GM12872 (cell line): ENCODE measurements around the gene SPEF1.
A peak's percentile ranks its signal among the peaks of the same experiment; 100 is the strongest.

Experiments
- TF ChIP-seq, protein P1 (sequence below): IDR thresholded peaks from 3 replicates; pipeline ENCODE4 v1.5.1; 2011; ENCODE audit warnings: low read depth, mild to moderate bottlenecking, low read length, moderate library complexity; ENCODE audit not compliant: insufficient read depth

SPEF1 gene

DNA sequence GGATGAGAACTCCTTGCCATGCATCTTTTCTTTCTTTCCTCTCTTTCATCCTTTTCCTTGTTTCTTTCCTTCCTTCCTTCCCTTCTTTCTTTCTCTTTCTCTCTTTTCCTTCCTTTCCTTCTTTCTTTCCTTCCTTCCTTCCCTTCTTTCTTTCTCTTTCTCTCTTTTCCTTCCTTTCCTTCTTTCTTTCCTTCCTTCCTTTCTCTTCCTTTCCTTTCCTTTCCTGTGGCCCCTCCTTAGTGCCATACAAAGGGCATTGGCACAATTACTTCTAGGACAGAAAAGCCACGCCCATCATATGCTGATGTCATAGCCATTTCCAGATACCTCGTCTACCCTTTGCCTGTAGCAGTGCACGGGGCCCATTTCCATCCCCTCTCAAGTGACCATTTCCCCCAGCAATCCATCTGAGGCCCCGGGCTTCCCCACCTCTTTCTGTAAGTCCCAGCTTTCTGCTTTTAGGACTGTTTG is 7.5 kb upstream of the SPEF1 start:
- TF ChIP-seq, protein P1, sequence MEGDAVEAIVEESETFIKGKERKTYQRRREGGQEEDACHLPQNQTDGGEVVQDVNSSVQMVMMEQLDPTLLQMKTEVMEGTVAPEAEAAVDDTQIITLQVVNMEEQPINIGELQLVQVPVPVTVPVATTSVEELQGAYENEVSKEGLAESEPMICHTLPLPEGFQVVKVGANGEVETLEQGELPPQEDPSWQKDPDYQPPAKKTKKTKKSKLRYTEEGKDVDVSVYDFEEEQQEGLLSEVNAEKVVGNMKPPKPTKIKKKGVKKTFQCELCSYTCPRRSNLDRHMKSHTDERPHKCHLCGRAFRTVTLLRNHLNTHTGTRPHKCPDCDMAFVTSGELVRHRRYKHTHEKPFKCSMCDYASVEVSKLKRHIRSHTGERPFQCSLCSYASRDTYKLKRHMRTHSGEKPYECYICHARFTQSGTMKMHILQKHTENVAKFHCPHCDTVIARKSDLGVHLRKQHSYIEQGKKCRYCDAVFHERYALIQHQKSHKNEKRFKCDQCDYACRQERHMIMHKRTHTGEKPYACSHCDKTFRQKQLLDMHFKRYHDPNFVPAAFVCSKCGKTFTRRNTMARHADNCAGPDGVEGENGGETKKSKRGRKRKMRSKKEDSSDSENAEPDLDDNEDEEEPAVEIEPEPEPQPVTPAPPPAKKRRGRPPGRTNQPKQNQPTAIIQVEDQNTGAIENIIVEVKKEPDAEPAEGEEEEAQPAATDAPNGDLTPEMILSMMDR = no peak

GRCh38 chr20:3787324-3788014 is 6.2 kb upstream of the SPEF1 start:
- TF ChIP-seq, protein P1 = no peak

GRCh38 chr20:3786665-3787323 is 5.5 kb upstream of the SPEF1 start, which contains the start of gene CENPB:
Gene CENPB, minus strand, starts transcription at chr20:3786740. Its CDS starts 257 bp downstream, at chr20:3786483.
- TF ChIP-seq, protein P1 = peak; percentile 74

- TF ChIP-seq, protein P1 = no peak
These were observed 4.9 kb upstream of the SPEF1 start for GRCh38 chr20:3786126-3786484.

DNA sequence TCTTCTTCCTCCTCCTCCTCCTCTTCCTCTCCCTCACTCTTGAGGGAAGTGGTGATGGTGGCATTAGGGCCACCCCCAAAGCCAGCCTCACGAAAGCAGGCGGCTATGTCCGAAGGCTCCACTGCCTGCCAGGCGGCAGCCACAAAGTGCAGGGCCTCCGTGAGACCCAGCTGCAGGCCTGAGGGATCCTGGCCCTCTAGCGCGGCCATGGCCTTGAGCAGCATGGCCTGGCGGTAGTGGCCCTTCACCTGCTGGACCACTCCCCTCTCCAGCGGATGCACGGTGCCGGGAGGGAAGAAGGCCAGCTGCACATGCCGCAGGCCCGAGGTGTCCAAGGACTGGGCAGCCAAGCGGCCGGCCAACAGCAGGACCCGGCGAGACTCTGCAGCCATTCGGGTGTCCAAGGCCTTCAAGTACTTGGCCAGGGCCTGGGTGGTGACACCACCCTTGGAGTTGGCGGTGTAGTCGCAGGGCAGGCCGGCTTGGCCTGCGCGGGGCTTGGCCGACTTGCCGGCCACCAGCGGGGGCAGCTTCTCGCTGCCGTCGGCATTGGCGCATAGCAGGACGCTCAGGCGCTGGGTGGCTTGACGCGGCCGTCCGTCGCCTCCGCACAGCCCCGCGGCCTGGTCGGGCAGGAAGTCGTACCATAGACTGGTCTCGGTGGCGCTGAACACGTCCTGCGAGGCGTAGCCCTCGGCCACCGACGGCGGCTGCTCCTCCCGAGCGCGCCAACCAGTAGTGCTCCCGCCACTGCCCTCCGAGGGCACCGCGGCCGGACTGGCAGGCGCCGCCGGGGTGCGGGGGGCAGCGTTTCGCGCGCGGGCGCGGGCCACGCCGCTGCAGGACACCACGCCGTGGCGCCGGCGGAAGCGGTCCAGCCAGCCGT is 4.2 kb upstream of the SPEF1 start:
- TF ChIP-seq, protein P1 = no peak

DNA sequence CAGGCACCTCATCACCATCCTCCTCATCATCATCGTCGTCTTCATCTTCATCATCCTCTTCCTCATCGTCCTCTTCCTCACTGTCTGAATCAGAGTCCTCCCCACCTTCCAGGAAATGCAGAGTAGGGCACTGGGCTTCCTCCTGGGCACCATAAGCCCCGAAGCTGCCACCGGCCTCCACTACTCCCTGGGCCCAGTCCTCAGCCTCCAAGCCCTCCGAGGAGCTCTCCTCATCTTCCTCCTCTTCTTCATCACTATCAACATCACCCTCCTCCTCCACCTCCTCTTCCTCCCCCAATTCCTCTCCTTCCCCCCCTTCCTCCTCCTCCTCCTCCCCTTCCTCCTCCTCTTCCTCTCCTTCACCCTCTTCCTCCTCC is 3.6 kb upstream of the SPEF1 start:
- TF ChIP-seq, protein P1 = no peak

DNA sequence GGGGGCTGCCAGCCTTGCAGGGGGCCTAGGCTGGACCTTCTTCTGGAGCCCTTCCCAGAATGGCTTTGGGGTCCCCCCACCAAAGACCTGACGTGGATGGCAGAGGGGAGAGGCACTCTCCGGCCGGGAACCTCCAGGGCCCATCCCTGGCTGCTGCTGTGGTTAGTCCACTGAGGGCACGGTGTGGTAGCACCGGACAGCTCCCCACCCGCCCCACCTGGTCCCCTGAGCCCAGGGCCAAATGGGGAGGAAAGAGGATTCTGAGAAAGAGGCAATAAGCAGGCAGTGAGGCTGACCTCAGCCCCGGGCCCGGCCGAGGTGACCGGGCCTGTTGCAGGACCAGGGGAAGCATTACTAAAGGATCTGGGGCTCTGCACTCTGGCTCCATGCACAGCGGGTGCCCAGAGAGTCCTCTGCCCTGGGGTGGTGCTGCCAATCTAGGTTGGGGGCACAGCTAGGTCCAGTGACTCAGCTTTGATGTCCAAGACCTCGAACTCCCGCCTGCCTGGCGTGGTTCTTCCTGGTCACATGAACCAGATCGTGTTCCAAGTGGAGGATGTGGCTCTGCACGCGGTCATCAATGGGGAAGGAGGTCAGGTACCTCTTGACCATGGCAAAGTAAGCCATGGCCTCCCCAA is 3.1 kb upstream of the SPEF1 start:
- TF ChIP-seq, protein P1 = no peak
